MG63 (cell line): Measurements from ENCODE around the gene PPP6C. TPM values are rescaled to one million over a fixed set of nuclear protein-coding genes. Genes with fewer than 3 reads are reported as not detected.
"Not testable (repeated sequence)": the region's sequence is repeated elsewhere in the genome, so short reads cannot be mapped to it uniquely, and the experiment has no call there.

ENCODE experiments used
- DNase-seq: peaks from one replicate; pipeline ENCODE4 v3.0.0-alpha.2; 2020
- H3K27me3 ChIP-seq: fragments of 250-450 bp; sonication (Bioruptor Pico); 2 replicates; pipeline ENCODE4 v1.5.1; 2020; ENCODE audit warnings: mild to moderate bottlenecking, moderate library complexity
- H3K36me3 ChIP-seq: fragments of 250-450 bp; sonication (Bioruptor Pico); 2 replicates; pipeline ENCODE4 v1.5.1; 2020; ENCODE audit warnings: mild to moderate bottlenecking, moderate library complexity
- H3K4me3 ChIP-seq: fragments of 250-450 bp; sonication (Bioruptor Pico); 2 replicates; pipeline ENCODE4 v1.5.1; 2020; ENCODE audit warnings: mild to moderate bottlenecking, moderate library complexity
- H3K9me3 ChIP-seq: fragments of 250-450 bp; sonication (Bioruptor Pico); 2 replicates; pipeline ENCODE4 v1.5.1; 2020; ENCODE audit warnings: mild to moderate bottlenecking, moderate library complexity
- total RNA-seq: library from RNA; depleted of rRNA; stranded (reverse); fragments of >200 nt; shearing (Covaris generic); gene quantifications from 2 replicates; pipeline ENCODE4 v1.2.3, GENCODE V29; 2014; ENCODE audit warnings: low replicate concordance; rRNA removed

The PPP6C gene
- total RNA-seq, 1 experiment from 2014 or later, result 17.0 TPM

GRCh38 chr9:125126019-125126746 is 63.4 kb downstream of the PPP6C start:
- Histone ChIP-seq H3K4me3 (no peak overlapping the region), H3K36me3 (peaks cover 11% of the 10 kb centered on the region), H3K9me3 (no peaks in the 10 kb centered on the region), H3K27me3 (no peaks in the 10 kb centered on the region)
- peak; percentile 99 for DNase-seq

DNA sequence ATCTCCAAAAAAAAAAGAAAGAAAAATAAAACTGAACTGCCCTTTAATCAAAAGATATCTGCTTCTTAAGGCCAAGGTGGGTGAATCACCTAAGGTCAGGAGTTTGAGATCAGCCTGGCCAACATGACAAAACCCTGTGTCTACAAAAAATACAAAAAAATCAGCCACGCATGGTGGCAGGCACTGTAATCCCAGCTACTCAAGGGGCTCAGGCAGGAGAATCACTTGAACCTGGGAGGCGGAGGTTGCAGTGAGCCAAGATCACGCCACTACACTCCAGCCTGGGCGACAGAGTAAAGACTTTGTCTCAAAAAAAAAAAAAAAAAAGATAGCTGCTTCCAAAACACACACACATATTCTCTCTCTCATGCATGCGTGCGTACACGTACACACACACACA is 64.1 kb downstream of the PPP6C start:
- Histone ChIP-seq H3K36me3 (peaks cover 12% of the 10 kb centered on the region), H3K9me3 (no peaks in the 10 kb centered on the region), H3K27me3 (no peaks in the 10 kb centered on the region), H3K4me3 (no peak overlapping the region; the same call in 1 of the 2 replicates)
- DNase-seq, result peak; percentile 42

GRCh38 chr9:125121146-125121545 is 68.5 kb downstream of the PPP6C start:
- H3K36me3 ChIP-seq, result peaks cover 11% of the 10 kb centered on the region
- H3K27me3 ChIP-seq, result no peaks in the 10 kb centered on the region
- no peak overlapping the region for H3K4me3 ChIP-seq
- DNase-seq, result no peak
- H3K9me3 ChIP-seq, result no peaks in the 10 kb centered on the region

- no peak for DNase-seq
- peaks cover 11% of the 10 kb centered on the region for H3K36me3 ChIP-seq
- H3K9me3 ChIP-seq, result no peaks in the 10 kb centered on the region
- no peak overlapping the region for H3K4me3 ChIP-seq
- no peaks in the 10 kb centered on the region for H3K27me3 ChIP-seq
These were observed 69.8 kb downstream of the PPP6C start for GRCh38 chr9:125119643-125120286.

- not testable (repeated sequence) for H3K4me3 ChIP-seq
- peaks cover 15% of the 10 kb centered on the region for H3K36me3 ChIP-seq
These were observed 70.9 kb downstream of the PPP6C start for GRCh38 chr9:125118696-125119095.

DNA sequence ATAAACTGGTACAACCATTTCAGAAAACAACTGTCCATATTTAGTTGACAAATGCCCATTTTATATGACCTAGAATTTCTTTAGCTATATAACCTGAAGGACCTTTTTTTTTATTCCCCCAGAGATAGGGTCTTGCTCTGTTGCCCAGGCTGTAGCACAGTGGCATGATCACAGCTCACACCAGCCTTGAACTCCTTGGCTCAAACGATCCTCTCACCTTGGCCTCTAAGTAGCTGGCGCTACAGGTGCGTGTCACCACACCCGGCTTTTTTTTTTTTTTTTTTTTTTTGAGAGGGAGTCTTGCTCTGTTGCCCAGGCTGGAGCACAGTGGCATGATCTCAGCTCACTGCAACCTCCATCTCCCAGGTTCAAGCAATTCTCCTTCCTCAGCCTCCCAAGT is 75.1 kb downstream of the PPP6C start:
- H3K9me3 ChIP-seq, DNase-seq, H3K27me3 ChIP-seq, H3K4me3 ChIP-seq: not testable (repeated sequence)
- peaks cover 14% of the 10 kb centered on the region for H3K36me3 ChIP-seq

More at GRCh38 chr9:125118696-125119095, 70.9 kb downstream of the PPP6C start:
- not testable (repeated sequence) for DNase-seq, H3K9me3 ChIP-seq, H3K27me3 ChIP-seq

- H3K4me3 ChIP-seq, result no peak overlapping the region
- H3K36me3 ChIP-seq, result peaks cover 16% of the 10 kb centered on the region
- H3K27me3 ChIP-seq, result no peaks in the 10 kb centered on the region
- no peaks in the 10 kb centered on the region for H3K9me3 ChIP-seq
- DNase-seq, result no peak
These were observed 79.1 kb downstream of the PPP6C start for GRCh38 chr9:125110464-125110863.

DNA sequence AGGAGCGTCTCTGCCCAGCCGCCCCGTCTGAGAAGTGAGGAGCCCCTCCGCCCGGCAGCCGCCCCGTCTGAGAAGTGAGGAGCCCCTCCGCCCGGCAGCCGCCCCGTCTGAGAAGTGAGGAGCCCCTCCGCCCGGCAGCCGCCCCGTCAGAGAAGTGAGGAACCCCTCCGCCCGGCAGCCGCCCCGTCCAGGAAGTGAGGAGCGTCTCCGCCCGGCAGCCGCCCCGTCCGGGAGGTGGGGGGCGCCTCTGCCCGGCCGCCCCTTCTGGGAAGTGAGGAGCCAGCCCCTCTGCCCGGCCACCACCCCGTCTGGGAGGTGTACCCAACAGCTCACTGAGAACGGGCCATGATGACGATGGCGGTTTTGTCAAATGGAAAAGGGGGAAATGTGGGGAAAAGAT is 81.1 kb downstream of the PPP6C start:
- peaks cover 12% of the 10 kb centered on the region for H3K36me3 ChIP-seq
- H3K9me3 ChIP-seq, DNase-seq, H3K27me3 ChIP-seq, H3K4me3 ChIP-seq: not testable (repeated sequence)

DNA sequence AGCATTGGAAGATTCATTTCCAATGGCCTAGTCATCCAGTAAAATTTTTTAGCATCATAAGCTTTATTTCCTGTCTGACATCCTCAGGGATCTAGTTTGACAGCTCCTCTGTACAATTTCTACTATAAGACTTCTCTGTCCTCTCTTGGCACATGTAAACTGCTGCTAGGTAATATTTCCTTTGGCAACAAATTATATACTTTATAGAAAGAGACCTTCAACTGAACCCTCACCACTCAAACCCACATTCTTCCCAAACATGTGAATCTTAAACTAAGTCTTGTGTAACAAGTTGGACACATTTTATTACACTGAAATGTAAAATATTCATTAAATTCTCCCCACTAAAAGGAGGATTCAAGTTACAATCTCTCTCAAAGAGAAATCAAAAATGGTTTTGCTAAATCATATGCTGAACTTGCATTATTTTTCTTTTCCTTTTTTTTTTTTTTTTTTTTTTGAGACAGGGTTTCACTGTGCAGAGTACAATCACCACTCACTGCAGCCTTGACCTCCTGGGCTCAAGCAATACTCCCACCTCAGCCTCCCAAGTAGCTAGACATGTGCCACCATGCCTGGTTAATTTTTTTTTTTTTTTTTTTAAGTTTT is 83.2 kb downstream of the PPP6C start:
- DNase-seq, result no peak
- no peak overlapping the region for H3K4me3 ChIP-seq
- H3K36me3 ChIP-seq, result peaks cover 12% of the 10 kb centered on the region
- H3K27me3 ChIP-seq, result no peaks in the 10 kb centered on the region
- H3K9me3 ChIP-seq, result no peaks in the 10 kb centered on the region

DNA sequence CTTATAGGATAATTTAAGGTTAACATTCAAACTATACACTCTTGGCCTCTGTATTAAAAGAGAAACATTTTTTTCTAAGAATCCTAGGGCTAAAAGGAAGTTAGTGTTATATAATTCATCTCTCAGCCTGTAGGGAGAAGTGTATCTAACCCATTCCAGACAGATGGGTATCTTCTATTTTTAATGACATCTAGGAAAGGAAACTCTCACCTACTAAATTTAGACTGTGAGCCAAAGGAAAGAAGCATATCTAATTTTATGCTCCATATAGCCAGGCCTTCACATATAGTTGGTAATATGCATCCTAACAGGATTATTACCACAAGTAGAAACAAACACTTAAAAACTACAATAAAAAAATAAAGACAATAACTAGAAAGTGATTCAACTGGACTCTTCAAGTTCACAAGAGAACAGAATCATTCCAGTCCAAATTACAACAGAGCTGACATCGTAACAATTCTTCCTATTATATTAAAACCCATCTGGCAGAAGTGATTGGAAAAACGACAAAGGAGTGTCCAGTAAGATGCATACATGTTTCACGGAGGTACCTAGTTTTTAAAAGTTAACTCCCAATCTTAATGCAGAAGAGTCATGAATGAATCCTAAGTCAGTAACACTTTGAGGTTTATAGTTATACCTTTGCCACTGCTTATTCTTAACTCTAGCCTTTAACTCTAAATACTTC is 85.7 kb downstream of the PPP6C start:
- Histone ChIP-seq H3K4me3 (no peak overlapping the region), H3K36me3 (peaks cover 6% of the 10 kb centered on the region; the same call in 1 of the 2 replicates), H3K27me3 (no peaks in the 10 kb centered on the region), H3K9me3 (no peaks in the 10 kb centered on the region)
- DNase-seq, result no peak

DNA sequence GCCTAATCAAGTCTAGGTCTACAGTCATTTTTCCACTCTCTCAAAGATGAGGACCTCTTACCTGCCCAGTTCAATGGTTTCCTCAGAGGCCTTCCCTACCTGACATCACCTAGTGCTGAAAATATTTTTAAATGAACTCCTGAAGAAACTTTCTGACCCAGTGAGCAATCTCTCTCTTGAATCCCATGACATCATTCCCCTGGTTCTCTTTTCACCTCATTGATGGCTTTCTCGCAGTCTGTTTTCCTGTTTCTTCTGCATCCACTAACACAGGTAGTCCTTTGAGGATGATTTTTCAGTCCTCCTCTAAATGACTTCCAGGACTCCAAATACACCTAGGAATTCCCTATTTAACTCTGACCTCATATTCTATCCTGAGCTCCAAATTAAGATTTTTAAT is 86.6 kb downstream of the PPP6C start:
- Histone ChIP-seq H3K36me3 (peaks cover 6% of the 10 kb centered on the region; the same call in 1 of the 2 replicates), H3K4me3 (no peak overlapping the region), H3K27me3 (no peaks in the 10 kb centered on the region), H3K9me3 (no peaks in the 10 kb centered on the region)
- DNase-seq, result no peak

- no peak overlapping the region for H3K4me3 ChIP-seq
- peaks cover 11% of the 10 kb centered on the region; the same call in 1 of the 2 replicates for H3K36me3 ChIP-seq
- no peaks in the 10 kb centered on the region for H3K27me3 ChIP-seq
- H3K9me3 ChIP-seq, result peaks cover 3% of the 10 kb centered on the region; the same call in 1 of the 2 replicates
- no peak for DNase-seq
These were observed 88.8 kb downstream of the PPP6C start for GRCh38 chr9:125100822-125101221.

GRCh38 chr9:125099816-125100215 is 89.8 kb downstream of the PPP6C start:
- H3K36me3 ChIP-seq, result peaks cover 10% of the 10 kb centered on the region
- no peaks in the 10 kb centered on the region for H3K27me3 ChIP-seq
- no peak overlapping the region for H3K4me3 ChIP-seq
- H3K9me3 ChIP-seq, result peaks cover 3% of the 10 kb centered on the region; the same call in 1 of the 2 replicates
- DNase-seq, result no peak

Other genes with a start within 250 kb of the PPP6C start
- gene GOLGA1, start 248.7 kb downstream of the PPP6C start, total RNA-seq, result 13.3 and 14.6 TPM in 2 replicates
- 13.2 and 25.5 TPM in 2 replicates for gene SCAI, start 46.3 kb downstream of the PPP6C start, total RNA-seq
- 50.4 and 74.2 TPM in 2 replicates for gene RABEPK, start 10.7 kb upstream of the PPP6C start, total RNA-seq
- 117 and 156 TPM in 2 replicates for gene HSPA5, start 51.5 kb upstream of the PPP6C start, total RNA-seq
- gene GAPVD1, start 72.0 kb upstream of the PPP6C start, total RNA-seq, result 27.5 and 31.4 TPM in 2 replicates